Left cardiac atrium (tissue), 4 donors: ENCODE results near the gene PSD4. TPM values are rescaled to one million over a fixed set of nuclear protein-coding genes. Genes with fewer than 3 reads are reported as not detected.
A peak's percentile ranks its signal among the peaks of the same experiment; 100 is the strongest.

Experiments
- ATAC-seq, 2 donors: fragments of 200-7000 bp; cut with Tn5 transposase; one replicate each; pipeline ENCODE4 v1.9.1; 2020; ENCODE audit warnings: mild to moderate bottlenecking in 2 of 2, moderate library complexity in 2 of 2
- DNase-seq: peaks from one replicate; pipeline ENCODE4 v3.0.0-alpha.2; 2020
- intact Hi-C, 2 donors: fragments of 100-400 bp; cut with DNase I; formaldehyde crosslinking; loops; one replicate each; pipeline versions ENCODE4 v1.14.1 to v1.15.1; 2022 to 2023
- total RNA-seq, 2 donors: library from RNA; stranded (reverse); fragmentation: NEBNext Ultra II Directional; extraction: Animal tissue kit (Norgen Biotek cat#: 25700); gene quantifications; one replicate each; pipeline ENCODE4 v1.2.1, GENCODE V29; 2021
- donor health status: DM: no; HTN: yes; CAD: no.
- donor health status: DM: no; HTN: yes; CAD: no; lungs with severe emphysema.
- donor health status: DM: yes; HTN: yes; CAD: no.
- donor health status: Dilated cardiomyopathy.

Gene PSD4
- total RNA-seq, 2 donors from 2014 or later, result 4.1 to 4.4 TPM

GRCh38 chr2:113179446-113180045, 5.8 kb downstream of the PSD4 start:
- intact Hi-C loops, result no loop called here
- ATAC-seq, result no peak

DNA sequence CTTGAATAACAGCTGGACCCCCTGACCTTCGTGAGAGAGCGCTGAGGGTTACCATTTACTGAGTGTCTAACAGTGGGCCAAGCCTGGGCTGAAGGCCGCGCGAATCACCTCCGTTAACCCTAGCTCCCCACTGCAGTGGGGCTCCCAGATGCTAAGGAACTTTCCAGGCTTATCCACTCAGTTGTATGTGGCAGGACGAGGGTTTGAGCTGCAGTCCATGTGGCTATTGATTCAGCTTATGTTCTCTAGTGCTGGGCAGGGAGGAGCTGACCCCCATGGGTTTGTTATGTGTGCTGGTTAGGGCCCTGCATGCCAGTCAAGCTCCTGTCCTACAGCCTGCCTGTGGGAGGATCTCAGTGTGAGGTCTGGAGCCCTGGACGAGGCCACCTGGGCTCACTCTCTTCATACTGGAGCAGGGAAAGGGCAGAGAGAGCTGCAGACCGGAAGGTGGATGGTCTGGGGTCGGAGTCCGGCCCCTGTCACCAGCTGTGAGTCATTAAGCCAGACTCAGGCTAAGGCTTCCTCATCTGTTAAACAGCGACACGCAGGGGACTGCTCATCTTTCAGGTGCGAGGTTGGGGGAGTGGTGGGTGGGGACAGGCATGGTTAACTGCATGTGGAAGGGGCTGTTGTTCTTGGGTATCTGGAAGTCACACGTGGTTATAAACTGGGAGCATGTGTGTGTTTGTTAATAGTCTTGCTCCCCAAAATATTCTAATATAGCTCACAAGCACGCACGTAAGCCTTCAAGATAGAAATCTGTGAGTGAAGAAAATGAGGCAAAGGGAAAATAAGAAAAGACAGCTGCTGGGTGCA, 6.6 kb downstream of the PSD4 start:
- DNase-seq (no peak), ATAC-seq (no peak)
- intact Hi-C loops, result no loop called here

More at GRCh38 chr2:113179446-113180045, 5.8 kb downstream of the PSD4 start:
- DNase-seq, result no peak

- intact Hi-C loops, result no loop called here
- peak in 1 of 2 donors; percentile 18 for ATAC-seq
- no peak for DNase-seq
Observed at GRCh38 chr2:113181258-113182051, 7.7 kb downstream of the PSD4 start.

GRCh38 chr2:113182471-113183260, 8.9 kb downstream of the PSD4 start:
- DNase-seq, result no peak
- intact Hi-C loops, result no loop called here
- no peak for ATAC-seq

- DNase-seq (no peak), ATAC-seq (no peak)
- intact Hi-C loops, result no loop called here
Observed at GRCh38 chr2:113183264-113183663, 9.5 kb downstream of the PSD4 start.

- no peak for DNase-seq
- intact Hi-C loops, result no loop called here
- no peak for ATAC-seq
Observed at GRCh38 chr2:113183703-113184102, 9.9 kb downstream of the PSD4 start.

DNA sequence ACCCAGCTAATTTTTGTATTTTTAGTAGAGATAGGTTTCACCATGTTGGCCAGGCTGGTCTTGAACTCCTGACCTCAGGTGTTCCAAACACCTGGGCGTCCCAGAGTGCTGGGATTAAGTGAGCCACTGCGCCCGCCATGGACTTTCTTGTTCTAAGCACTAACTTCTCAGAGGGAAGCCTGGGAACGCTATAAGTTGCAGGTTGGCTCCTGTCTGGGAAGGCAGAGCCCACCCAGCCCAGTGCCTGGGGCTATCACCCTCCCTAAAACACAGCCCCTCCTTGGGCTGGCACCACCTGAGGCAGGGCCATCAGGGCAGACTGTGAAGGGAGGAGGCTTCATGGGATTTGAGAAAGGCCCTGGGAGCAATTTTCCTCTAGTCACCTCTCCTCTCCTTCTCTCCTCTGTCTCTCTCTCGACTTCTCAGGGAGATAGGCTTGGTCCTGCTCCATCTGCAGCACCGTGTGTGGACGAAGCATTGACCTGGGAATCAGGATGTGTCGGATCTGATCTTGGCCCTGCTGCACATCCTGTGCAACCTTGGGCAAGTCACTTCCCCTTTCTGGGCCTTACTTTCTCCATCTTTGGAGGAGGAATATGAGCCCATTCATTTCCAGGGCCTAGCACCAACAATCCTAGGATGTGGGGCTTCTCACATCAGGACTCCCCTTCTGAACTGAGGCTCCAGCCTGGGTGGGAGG, 10.9 kb downstream of the PSD4 start:
- DNase-seq, result no peak
- ATAC-seq, result no peak
- intact Hi-C loops, result no loop called here

DNA sequence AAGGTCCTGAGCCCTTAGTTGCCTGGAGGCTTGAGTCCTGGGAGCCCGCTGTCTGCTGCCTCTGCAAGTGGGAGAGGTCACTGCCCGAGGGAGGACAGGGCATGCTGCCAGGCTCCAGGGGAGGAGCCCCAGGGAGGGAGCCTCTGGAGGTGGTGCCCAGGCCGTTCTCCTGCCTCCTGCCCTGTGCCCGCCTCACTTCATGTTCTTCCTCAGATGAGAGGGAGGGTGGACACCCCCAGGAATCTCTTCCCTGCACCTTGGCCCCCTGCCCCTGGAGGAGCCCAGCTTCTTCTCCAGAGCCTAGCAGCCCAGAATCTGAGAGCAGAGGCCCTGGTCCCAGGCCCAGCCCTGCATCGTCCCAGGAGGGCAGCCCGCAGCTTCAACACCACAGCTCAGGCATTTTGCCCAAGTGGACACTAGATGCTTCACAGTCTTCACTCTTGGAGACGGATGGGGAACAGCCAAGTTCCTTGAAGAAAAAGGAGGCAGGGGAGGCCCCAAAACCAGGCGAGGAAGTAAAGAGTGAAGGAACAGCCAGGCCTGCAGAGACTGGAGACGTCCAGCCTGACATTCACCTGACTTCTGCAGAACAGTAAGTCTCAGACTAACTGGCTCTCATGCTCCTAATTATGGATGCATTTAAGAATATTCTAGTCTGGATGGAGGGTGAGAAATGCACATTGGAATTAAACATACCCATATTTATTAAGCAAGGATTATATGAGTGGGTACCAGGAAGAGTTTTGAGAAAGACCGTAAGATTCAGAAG, 12.1 kb downstream of the PSD4 start:
- DNase-seq, result no peak
- intact Hi-C loops, result no loop called here
- peak; percentile 77 to 83 for ATAC-seq

DNA sequence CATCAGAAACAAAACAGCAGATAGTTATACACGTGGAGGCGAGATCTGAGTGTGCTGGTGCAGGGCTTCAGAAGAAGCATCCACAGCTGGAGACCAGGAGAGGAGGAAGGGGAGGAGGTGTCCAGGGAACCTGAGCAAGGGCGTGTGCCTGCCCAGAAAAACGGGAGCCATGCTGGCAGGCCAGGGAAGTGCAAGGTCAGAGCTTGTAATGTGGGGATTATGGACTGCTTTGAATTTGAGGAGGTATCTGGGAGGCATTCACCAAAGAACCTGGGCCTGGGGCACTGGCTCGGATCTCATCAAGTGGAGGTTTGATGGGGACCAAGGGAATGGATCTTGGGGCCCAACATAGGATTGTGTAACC, 12.6 kb downstream of the PSD4 start:
- intact Hi-C loops, result no loop called here
- DNase-seq (no peak), ATAC-seq (no peak)

DNA sequence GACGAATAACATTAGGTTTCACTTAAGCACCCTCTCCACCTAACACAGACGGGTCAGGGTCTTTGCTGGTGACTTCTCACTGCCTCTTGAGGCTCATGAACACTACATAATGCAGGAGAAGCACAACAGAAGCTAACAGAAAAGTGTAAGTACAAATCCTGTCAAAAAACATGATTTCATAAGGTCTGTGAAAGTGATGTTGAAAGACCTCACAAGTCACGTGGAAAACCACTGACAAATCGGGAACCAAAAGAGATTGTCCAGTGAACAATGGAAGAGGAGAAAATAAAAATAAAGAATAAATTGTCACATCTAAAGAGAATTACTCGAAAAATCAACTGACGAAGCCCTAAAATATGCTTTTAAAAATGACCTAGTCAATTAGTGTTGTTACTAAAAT, 14.0 kb downstream of the PSD4 start:
- ATAC-seq (no peak), DNase-seq (no peak)
- intact Hi-C loops, result no loop called here

DNA sequence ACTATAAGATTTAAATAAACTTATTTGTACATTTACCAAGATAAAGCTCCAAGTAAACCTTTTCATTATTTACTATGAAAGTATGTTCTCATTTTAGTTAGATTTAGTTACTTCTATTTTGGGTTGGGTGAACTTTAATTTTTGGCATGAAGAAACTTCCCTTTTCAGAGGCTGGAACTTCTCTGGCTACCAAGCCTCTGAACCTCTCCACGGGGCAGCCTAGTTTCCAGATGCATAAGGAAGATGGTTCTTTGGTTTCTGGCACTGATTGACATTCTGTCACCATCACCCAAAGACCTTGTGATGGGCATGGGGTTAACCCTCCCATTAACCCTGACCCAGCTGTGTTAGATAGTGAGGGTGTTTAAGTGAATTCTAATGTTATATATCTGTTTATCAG, 17.1 kb downstream of the PSD4 start:
- intact Hi-C loops, result no loop called here
- no peak for DNase-seq
- ATAC-seq, result no peak

GRCh38 chr2:113192459-113193100, 18.8 kb downstream of the PSD4 start:
- DNase-seq, result no peak
- intact Hi-C loops, result no loop called here
- ATAC-seq, result no peak

GRCh38 chr2:113195923-113196501, 22.2 kb downstream of the PSD4 start:
- ATAC-seq (no peak), DNase-seq (no peak)
- intact Hi-C loops, result loop anchor here in 1 of 2 donors (5.0 kb wide), 1 partner anchor 59 kb away; no protein-coding TSS in a partner anchor

DNA sequence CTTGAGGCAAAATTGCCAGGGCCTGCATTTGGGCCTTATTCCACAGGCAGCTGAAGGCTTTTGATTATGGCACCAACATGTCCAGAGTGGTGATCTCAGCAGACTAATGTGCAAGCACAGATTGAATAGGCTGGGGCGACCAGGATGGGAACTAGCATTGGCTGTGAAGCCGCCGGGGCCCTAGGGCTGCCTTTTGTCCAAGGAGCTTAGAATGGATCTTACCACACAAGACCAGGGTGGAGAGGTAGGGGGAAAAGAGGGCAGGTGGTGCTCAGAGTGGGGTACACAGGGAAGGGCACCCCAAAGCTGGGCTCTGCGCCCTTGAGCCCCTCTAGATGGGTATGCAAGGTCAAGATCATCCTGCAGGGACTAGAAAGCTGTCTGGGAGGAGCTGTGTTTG, 23.1 kb downstream of the PSD4 start:
- no peak for DNase-seq
- no peak for ATAC-seq

DNA sequence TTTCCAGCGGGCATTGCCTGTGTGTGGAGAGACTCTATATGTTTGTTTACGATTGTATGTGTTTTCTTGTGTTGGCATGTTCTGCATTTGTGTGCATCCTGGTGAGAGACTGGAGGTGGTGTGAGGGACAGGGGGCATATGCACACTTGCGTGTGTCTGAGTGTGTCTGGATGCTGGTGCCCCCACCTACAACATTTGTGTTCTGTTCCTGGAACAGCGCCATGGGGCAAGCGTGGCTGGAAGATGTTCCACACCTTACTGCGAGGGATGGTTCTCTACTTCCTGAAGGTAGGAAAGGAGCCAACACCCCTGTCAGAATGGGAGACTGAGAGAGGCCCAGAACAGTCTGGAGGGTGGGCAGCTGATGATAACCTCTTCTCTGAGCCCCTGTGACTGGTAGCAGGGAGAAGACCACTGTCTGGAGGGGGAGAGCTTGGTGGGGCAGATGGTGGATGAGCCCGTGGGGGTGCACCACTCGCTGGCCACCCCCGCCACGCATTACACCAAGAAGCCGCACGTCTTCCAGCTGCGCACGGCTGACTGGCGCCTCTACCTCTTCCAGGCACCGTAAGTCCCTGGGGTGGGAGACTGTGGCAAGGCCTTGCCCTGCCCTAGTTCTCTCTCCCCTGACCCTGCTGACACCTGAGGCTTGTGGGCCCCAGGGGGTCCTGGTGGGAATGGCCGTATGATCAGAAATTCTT, 23.7 kb downstream of the PSD4 start:
- no peak for DNase-seq
- ATAC-seq, result no peak
- intact Hi-C loops, result loop anchor here in 1 of 2 donors (5.0 kb wide), 1 partner anchor 60 kb away; no protein-coding TSS in a partner anchor

More for the DNA sequence above, 23.1 kb downstream of the PSD4 start:
- intact Hi-C loops, result loop anchor here in 1 of 2 donors (5.0 kb wide), 1 partner anchor 60 kb away; no protein-coding TSS in a partner anchor

DNA sequence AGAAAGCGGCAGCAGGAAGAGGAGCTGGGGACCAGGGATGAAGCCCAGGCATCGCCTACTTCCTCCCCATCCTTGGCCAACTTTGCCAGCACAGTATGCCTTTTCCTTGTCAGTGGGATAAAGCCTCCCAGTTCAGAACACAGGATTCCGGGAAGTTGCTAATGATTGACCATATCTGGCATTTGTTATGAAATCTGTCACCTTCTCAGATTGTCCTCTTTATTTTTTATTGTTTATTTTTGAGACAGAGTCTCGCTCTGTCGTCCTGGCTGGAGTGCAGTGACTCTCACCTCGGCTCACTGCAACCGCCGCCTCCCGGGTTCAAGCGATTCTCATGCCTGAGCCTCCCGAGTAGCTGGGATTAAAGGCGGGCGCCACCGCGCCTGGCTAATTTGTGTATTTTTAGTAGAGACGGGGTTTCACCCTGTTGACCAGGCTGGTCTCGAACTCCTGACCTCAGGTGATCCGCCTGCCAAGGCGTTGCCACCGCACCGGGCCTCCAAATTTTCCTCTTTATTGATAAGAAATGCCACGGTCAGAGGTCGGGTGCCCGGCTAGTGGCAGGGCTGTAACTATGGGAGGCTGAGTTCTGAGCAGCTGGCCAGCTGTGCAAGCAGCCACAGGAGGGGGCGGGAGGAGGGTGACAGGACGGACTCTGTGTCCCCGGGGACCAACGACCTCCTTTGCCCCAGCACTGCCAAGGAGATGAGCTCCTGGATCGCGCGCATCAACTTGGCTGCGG, 24.4 kb downstream of the PSD4 start:
- intact Hi-C loops, result loop anchor here in 1 of 2 donors (5.0 kb wide), 1 partner anchor 61 kb away; no protein-coding TSS in a partner anchor
- ATAC-seq (no peak), DNase-seq (no peak)
